Central memory CD8-positive, alpha-beta T cell (primary cell): Measurements from ENCODE around the gene GPR55.

Experiments used
- ATAC-seq: fragments of 150-1000 bp; cut with Tn5 transposase; replicated peaks from 2 replicates; pipeline ENCODE4 v1.10.0; 2022; ENCODE audit warnings: mild to moderate bottlenecking, moderate FRiP score, moderate number of reproducible peaks; ENCODE audit not compliant: poor library complexity, severe bottlenecking; ENCODE audit errors: extremely low read depth
- DNase-seq, 2 donors: peaks; one replicate each; pipeline ENCODE4 v3.0.0; 2021; ENCODE audit warnings: low spot score in 2 of 2
- H3K27ac Mint-ChIP-seq: one replicate; pipeline ENCODE4 v1.8.0; 2022; ENCODE audit warnings: low read depth, mild to moderate bottlenecking, moderate library complexity, mixed read lengths
- H3K27me3 Mint-ChIP-seq: one replicate; pipeline ENCODE4 v1.8.0; 2022; ENCODE audit warnings: mixed read lengths
- H3K36me3 Mint-ChIP-seq: one replicate; pipeline ENCODE4 v1.8.0; 2022; ENCODE audit warnings: mild to moderate bottlenecking, moderate library complexity, mixed read lengths; ENCODE audit not compliant: insufficient read depth
- H3K4me1 Mint-ChIP-seq: one replicate; pipeline ENCODE4 v1.8.0; 2022; ENCODE audit warnings: mixed read lengths
- H3K4me3 Mint-ChIP-seq: one replicate; pipeline ENCODE4 v1.8.0; 2022; ENCODE audit warnings: mild to moderate bottlenecking, moderate library complexity, mixed read lengths
- H3K9me3 Mint-ChIP-seq: one replicate; pipeline ENCODE4 v1.8.0; 2022; ENCODE audit warnings: mixed read lengths

Gene GPR55

GRCh38 chr2:230904856-230905447 lies 20.1 kb downstream of the GPR55 start:
- Mint-ChIP-seq H3K36me3 (peaks cover 6% of the 10 kb centered on the region), H3K27ac (no peak overlapping the region), H3K27me3 (peaks cover 13% of the 10 kb centered on the region), H3K9me3 (no peaks in the 10 kb centered on the region), H3K4me3 (no peak overlapping the region), H3K4me1 (peaks cover 27% of the 10 kb centered on the region)
- DNase-seq (no peak), ATAC-seq (no peak)

- Mint-ChIP-seq H3K4me1 (peaks cover 19% of the 10 kb centered on the region), H3K4me3 (no peak overlapping the region), H3K27me3 (peaks cover 13% of the 10 kb centered on the region), H3K9me3 (no peaks in the 10 kb centered on the region), H3K27ac (no peak overlapping the region), H3K36me3 (peaks cover 3% of the 10 kb centered on the region)
- DNase-seq (no peak), ATAC-seq (no peak)
These were observed 21.6 kb downstream of the GPR55 start for GRCh38 chr2:230903231-230904150.

- Mint-ChIP-seq H3K9me3 (no peaks in the 10 kb centered on the region), H3K4me3 (no peak overlapping the region), H3K27ac (no peak overlapping the region), H3K36me3 (peaks cover 3% of the 10 kb centered on the region), H3K27me3 (peaks cover 13% of the 10 kb centered on the region), H3K4me1 (peaks cover 19% of the 10 kb centered on the region)
- peak in 1 of 2 donors; percentile 36 for DNase-seq
- ATAC-seq = no peak
These were observed 22.7 kb downstream of the GPR55 start for GRCh38 chr2:230902180-230902899.

- no peak for DNase-seq
- H3K36me3 Mint-ChIP-seq = peaks cover 1% of the 10 kb centered on the region
These were observed 24.0 kb downstream of the GPR55 start for GRCh38 chr2:230901006-230901405.

GRCh38 chr2:230900336-230900995 lies 24.6 kb downstream of the GPR55 start:
- H3K27me3 Mint-ChIP-seq = peaks cover 25% of the 10 kb centered on the region
- no peaks in the 10 kb centered on the region for H3K36me3 Mint-ChIP-seq
- H3K4me3 Mint-ChIP-seq = no peak overlapping the region
- no peak overlapping the region for H3K27ac Mint-ChIP-seq
- DNase-seq (no peak), ATAC-seq (no peak)
- peaks cover 19% of the 10 kb centered on the region for H3K4me1 Mint-ChIP-seq
- H3K9me3 Mint-ChIP-seq = no peaks in the 10 kb centered on the region

More at GRCh38 chr2:230901006-230901405, 24.0 kb downstream of the GPR55 start:
- Mint-ChIP-seq H3K27me3 (peaks cover 25% of the 10 kb centered on the region), H3K4me3 (no peak overlapping the region), H3K9me3 (no peaks in the 10 kb centered on the region), H3K27ac (no peak overlapping the region), H3K4me1 (peaks cover 25% of the 10 kb centered on the region)
- ATAC-seq = no peak

GRCh38 chr2:230899786-230900185 lies 25.3 kb downstream of the GPR55 start:
- H3K36me3 Mint-ChIP-seq = no peaks in the 10 kb centered on the region
- no peak overlapping the region for H3K4me3 Mint-ChIP-seq
- H3K9me3 Mint-ChIP-seq = no peaks in the 10 kb centered on the region
- H3K4me1 Mint-ChIP-seq = peaks cover 15% of the 10 kb centered on the region
- DNase-seq (no peak), ATAC-seq (no peak)
- H3K27ac Mint-ChIP-seq = no peak overlapping the region
- H3K27me3 Mint-ChIP-seq = peaks cover 25% of the 10 kb centered on the region

GRCh38 chr2:230899287-230899686 lies 25.8 kb downstream of the GPR55 start:
- no peaks in the 10 kb centered on the region for H3K9me3 Mint-ChIP-seq
- peaks cover 25% of the 10 kb centered on the region for H3K27me3 Mint-ChIP-seq

GRCh38 chr2:230898713-230899091 lies 26.3 kb downstream of the GPR55 start:
- no peak for DNase-seq
- no peaks in the 10 kb centered on the region for H3K36me3 Mint-ChIP-seq
- H3K27me3 Mint-ChIP-seq = peaks cover 25% of the 10 kb centered on the region
- no peaks in the 10 kb centered on the region for H3K9me3 Mint-ChIP-seq
- no peak overlapping the region for H3K4me3 Mint-ChIP-seq
- ATAC-seq = no peak
- no peak overlapping the region for H3K27ac Mint-ChIP-seq
- H3K4me1 Mint-ChIP-seq = peaks cover 25% of the 10 kb centered on the region

More at GRCh38 chr2:230899287-230899686, 25.8 kb downstream of the GPR55 start:
- DNase-seq = no peak
- no peaks in the 10 kb centered on the region for H3K36me3 Mint-ChIP-seq
- no peak overlapping the region for H3K27ac Mint-ChIP-seq
- H3K4me3 Mint-ChIP-seq = no peak overlapping the region
- H3K4me1 Mint-ChIP-seq = peaks cover 20% of the 10 kb centered on the region
- no peak for ATAC-seq

GRCh38 chr2:230898016-230898712 lies 26.9 kb downstream of the GPR55 start:
- no peak overlapping the region for H3K4me3 Mint-ChIP-seq
- no peaks in the 10 kb centered on the region for H3K36me3 Mint-ChIP-seq
- peaks cover 25% of the 10 kb centered on the region for H3K4me1 Mint-ChIP-seq
- no peak for DNase-seq
- no peak for ATAC-seq
- H3K27me3 Mint-ChIP-seq = peaks cover 25% of the 10 kb centered on the region
- no peaks in the 10 kb centered on the region for H3K9me3 Mint-ChIP-seq
- no peak overlapping the region for H3K27ac Mint-ChIP-seq

- Mint-ChIP-seq H3K4me3 (no peak overlapping the region), H3K27ac (no peak overlapping the region)
- no peak for DNase-seq
These were observed 28.5 kb downstream of the GPR55 start for GRCh38 chr2:230896346-230897115.

GRCh38 chr2:230895536-230896345 lies 29.3 kb downstream of the GPR55 start:
- H3K27ac Mint-ChIP-seq = no peak overlapping the region
- no peak overlapping the region for H3K4me3 Mint-ChIP-seq
- H3K9me3 Mint-ChIP-seq = no peaks in the 10 kb centered on the region
- ATAC-seq = no peak
- no peaks in the 10 kb centered on the region for H3K36me3 Mint-ChIP-seq
- peaks cover 20% of the 10 kb centered on the region for H3K4me1 Mint-ChIP-seq
- no peak for DNase-seq
- H3K27me3 Mint-ChIP-seq = peaks cover 26% of the 10 kb centered on the region

More at GRCh38 chr2:230896346-230897115, 28.5 kb downstream of the GPR55 start:
- no peaks in the 10 kb centered on the region for H3K36me3 Mint-ChIP-seq
- peaks cover 20% of the 10 kb centered on the region for H3K4me1 Mint-ChIP-seq
- no peak for ATAC-seq
- no peaks in the 10 kb centered on the region for H3K9me3 Mint-ChIP-seq
- H3K27me3 Mint-ChIP-seq = peaks cover 26% of the 10 kb centered on the region
